Daoy (cell line): ENCODE measurements around the gene RAB11FIP4. TPM values are rescaled to one million over a fixed set of nuclear protein-coding genes. Genes with fewer than 3 reads are reported as not detected.
"Not testable (repeated sequence)": the region's sequence is repeated elsewhere in the genome, so short reads cannot be mapped to it uniquely, and the experiment has no call there.

Experiments used
- DNase-seq: peaks from one replicate; pipeline ENCODE4 v3.0.0-alpha.2; 2015; ENCODE audit warnings: low read depth
- total RNA-seq: library from RNA; depleted of rRNA; stranded (reverse); fragments of >200 nt; shearing (Covaris generic); gene quantifications from 2 replicates; pipeline ENCODE4 v1.2.3, GENCODE V29; 2014

The RAB11FIP4 gene
- total RNA-seq, 1 experiment from 2014 or later: 5.5 TPM

DNA sequence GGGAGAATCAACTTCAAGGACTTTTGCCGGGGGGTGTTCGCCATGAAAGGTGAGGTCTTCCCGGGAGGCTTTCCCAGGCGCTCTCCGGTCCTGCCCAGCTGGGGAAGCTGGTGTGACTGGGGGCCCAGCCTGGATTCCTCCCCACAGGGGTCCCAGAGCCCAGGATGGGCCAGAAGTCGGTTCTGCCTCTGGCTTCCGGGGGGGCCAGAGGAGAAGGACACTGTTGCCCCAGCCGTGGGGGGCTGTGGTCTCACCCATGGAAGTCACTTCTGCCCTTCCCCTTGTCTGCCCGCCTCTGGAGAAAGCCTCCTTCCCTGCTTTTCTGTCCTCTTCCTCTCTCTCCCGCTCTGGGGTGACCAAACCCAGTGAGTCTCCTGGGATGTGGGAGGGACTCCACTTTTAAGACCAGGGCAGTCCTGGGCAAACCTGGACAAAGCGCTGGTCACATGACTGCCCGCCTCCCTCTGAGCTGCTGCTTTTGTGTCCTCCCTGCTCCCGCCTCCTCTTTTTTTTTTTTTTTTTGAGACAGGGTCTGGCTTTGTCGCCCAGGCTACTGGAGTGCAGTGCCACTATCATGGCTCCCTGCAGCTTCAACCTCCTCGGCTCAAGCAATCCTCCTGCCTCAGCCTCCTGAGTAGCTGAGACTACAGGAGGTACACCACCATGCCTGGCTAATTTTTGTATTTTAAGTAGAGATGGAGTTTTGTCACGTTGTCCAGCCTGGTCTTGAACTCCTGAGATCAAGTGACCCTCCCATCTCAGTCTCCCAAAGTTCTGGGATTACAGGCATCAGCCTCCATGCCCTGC is 40.6 kb downstream of the RAB11FIP4 start:
- DNase-seq: no peak

GRCh38 chr17:31433091-31433790 is 41.8 kb downstream of the RAB11FIP4 start:
- DNase-seq: no peak

- DNase-seq: no peak
Measured at GRCh38 chr17:31433811-31434726, 42.6 kb downstream of the RAB11FIP4 start.

GRCh38 chr17:31434727-31435050 is 43.2 kb downstream of the RAB11FIP4 start:
- DNase-seq: no peak

GRCh38 chr17:31435581-31435980 is 44.1 kb downstream of the RAB11FIP4 start:
- no peak for DNase-seq

DNA sequence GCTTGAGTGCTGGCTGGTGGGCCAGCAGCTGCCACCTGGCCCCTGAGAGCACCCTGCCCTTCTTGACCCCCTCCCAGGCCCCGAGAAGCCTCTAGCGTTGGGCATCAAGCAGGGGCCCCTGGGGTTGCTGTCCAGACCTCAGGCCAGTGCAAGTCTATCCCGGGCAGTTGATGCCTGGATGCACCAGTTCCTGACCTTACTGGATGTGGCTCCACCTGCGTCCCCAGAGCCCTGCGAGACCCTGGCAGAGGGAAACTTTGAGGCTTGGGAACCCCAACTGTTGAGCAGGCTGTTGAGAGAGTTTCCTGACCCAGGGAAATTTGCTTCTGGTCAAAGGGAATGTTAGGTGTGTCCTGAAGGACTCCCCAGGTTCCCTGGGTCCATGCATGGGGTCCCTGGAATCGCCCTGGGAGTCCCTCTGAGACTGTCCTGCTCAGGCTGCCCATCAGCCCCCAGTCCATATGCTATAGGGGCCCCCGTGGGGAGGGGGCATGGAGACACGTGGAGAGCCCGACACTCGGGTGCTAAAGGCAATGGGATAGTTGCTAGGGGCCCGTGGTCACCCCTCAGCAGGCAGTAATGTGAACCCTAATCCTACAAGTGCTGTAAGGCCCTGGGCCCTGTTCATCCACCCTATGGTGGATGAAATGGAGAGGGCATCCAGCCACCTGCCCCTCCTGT is 46.4 kb downstream of the RAB11FIP4 start:
- no peak for DNase-seq

- DNase-seq: no peak
Measured at GRCh38 chr17:31439716-31440115, 48.2 kb downstream of the RAB11FIP4 start.

DNA sequence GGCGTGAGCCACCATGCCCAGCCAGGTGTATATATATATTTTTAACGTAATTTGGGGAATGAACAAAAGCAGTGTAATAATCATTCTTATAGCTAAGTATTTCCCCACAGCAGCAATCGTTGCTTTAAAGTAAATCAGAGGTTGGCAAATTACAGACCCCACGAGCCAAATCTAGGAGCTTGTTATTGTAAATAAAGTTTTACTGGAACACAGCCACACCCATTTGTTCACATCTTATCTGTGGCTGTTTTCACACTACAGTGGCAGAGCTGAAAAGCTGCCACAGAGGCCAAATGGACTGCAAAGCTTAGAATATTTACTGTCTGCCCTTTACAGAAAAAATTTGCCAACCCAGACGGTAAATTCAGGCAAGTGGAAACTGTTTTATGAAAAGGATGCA is 50.8 kb downstream of the RAB11FIP4 start:
- no peak for DNase-seq

GRCh38 chr17:31442856-31443255 is 51.4 kb downstream of the RAB11FIP4 start:
- DNase-seq: not testable (repeated sequence)

DNA sequence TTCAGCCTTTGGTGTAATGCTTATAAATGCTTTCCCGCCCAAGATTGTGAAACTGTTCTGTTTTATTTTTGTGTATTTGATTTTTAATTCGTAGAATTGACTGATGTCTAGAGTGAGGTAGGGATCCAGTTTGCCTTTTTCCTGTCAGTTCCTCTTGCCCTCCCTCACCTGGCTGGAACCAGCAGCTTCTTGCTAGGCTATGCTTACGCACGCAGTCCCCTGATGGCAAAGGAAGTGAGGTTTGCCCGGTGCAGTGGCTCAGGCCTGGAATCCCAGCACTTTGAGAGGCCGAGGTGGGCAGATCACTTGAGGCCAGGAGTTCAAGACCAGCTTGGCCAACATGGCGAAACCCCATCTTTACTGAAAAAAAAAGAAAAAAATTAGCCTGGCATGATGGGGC is 51.9 kb downstream of the RAB11FIP4 start:
- DNase-seq: no peak

DNA sequence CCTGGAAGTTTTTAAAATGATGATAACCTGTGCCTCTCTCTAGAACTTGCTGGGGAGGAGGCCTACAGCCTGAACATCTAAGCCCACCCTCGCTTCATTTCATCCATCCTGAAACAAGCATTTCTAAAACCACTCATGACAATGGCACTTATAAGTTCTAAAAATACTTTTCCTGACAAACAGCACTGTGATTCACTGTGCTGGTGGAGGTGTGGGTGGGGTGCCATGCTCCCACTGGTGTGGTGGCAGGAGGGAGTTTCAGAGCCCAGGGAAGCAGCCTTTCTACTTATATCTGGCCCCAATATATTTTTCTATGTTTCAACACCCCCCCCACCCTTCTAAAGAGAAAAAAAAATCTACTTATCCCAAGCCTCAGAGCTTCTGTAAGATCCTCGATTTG is 52.6 kb downstream of the RAB11FIP4 start:
- DNase-seq: no peak

DNA sequence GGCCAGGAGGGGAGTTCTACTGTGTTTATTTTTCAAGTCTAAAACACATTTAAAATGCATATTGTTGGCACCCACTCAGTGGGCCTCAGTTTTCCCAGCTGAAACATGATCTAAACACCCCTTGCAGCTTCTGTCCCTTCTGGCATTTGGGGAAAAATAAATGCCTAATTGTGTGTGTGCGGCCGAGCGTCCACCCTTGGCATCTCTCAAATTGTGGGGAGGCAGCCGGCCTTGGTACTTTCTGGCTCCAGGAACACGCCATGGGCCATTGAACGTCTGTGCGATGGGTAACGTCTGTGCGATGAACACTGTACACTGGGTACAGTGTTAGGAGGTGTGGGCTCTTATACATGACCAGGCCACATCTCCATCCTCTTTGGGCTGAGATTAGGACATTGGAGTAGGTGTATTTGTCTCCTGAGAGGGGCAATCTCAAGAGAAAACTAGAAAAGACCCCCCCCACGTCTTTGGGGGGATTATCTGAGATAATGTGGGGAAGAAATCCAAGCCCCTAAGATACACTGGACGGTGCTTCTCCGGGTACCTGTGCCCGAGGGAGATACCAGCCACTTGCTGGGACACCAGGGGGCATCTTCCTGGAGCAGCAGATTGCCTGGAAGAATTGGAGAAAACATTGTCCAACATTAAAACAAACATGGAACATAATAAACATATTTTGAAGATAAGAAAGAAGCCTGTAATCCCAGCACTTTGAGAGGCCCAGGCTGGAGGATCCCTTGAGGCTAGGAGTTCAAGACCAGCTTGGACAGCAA is 54.9 kb downstream of the RAB11FIP4 start:
- no peak for DNase-seq

GRCh38 chr17:31448467-31449077 is 57.1 kb downstream of the RAB11FIP4 start:
- DNase-seq: no peak

DNA sequence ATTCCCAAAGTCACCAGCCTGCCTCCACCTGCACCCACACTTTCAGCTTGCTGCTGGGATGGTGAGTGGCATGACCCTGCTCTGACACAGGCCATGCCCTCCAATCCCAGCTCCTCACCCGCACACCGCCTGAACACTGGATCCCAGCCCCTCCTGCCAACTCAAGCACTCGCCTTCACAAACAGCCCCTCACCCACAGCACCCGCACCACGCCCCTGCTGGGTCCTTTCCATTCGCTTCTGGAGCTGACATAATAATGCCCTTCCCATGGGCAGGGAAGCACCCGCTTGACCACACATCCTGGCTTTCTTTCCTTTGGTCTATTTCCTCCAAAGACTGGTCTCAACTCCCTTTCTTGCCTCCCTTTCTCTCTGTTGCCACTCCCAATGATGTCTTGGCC is 57.6 kb downstream of the RAB11FIP4 start:
- no peak for DNase-seq

- no peak for DNase-seq
Measured at GRCh38 chr17:31449746-31450145, 58.3 kb downstream of the RAB11FIP4 start.

- no peak for DNase-seq
Measured at GRCh38 chr17:31452101-31452500, 60.6 kb downstream of the RAB11FIP4 start.

DNA sequence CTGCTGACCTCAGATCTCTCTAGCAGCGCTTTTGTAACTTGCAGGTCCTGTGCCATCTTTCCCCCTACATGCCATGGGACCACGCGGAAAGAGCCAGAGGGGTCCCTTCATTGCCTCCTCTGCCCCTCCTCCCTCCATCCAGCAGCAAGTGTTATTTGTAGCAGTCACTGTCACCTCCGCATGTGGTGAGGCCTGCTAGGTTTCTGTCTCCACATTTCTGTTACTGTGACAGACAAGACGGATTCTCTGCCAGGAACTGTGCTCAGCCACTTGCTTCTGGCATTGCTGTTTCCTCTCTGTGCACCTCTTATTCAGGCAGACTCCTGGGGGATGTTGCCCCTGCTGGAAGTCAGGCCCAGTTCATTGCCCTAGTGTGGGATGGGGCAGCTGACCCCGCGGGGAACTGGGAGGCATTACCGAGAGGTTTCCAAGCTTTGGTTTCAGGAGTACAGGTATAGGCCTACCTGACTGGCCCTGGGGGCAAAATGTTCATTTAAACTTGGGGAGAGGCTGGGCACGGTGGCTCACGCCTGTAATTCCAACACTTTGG is 61.2 kb downstream of the RAB11FIP4 start:
- DNase-seq: no peak

DNA sequence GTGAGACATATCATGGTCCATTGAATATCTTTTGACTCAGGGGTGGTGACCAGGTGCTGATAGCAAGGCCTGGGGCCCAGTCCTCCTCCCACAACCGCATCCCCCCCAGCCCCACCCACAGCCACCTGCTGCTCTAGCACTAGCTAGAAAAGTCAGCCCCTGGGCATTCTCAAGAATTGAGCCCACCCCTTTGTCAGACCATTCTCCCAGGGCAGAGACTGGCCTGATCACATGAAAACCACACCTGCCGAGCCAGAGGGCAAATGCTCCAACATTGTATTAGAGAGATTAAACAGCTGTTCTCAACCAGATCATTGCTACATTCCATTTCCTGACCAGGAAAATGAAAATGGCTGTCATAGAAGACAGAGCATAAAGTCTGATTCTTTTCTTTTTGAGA is 62.4 kb downstream of the RAB11FIP4 start:
- DNase-seq: no peak

GRCh38 chr17:31456814-31457213 is 65.3 kb downstream of the RAB11FIP4 start:
- DNase-seq: no peak
